Colonic mucosa (tissue), 4 donors: Measurements from ENCODE around the gene KCNH3. TPM values are rescaled to one million over a fixed set of nuclear protein-coding genes. Genes with fewer than 3 reads are reported as not detected.

Experiments
- DNase-seq: peaks from one replicate; pipeline ENCODE4 v3.0.0-alpha.2; 2020
- H3K27ac ChIP-seq: fragments of 200-600 bp; one replicate; pipeline ENCODE4 v1.8.0; 2021
- H3K27me3 ChIP-seq: fragments of 200-600 bp; one replicate; pipeline ENCODE4 v1.8.0; 2021
- H3K36me3 ChIP-seq: fragments of 200-600 bp; one replicate; pipeline ENCODE4 v1.8.0; 2021
- H3K4me1 ChIP-seq: fragments of 200-600 bp; one replicate; pipeline ENCODE4 v1.8.0; 2021; ENCODE audit warnings: mild to moderate bottlenecking
- H3K4me3 ChIP-seq: fragments of 200-600 bp; one replicate; pipeline ENCODE4 v1.8.0; 2021
- H3K9ac ChIP-seq, 2 donors: one replicate each; pipeline ENCODE4 v1.7.0; 2013; ENCODE audit warnings: control low read depth in 2 of 2, low read depth in 2 of 2, low read length in 2 of 2
- H3K9me3 ChIP-seq: fragments of 200-600 bp; one replicate; pipeline ENCODE4 v1.8.0; 2021
- CTCF ChIP-seq: fragments of 200-600 bp; IDR thresholded peaks from one replicate; pipeline ENCODE4 v1.8.0; 2022; ENCODE audit warnings: antibody characterized with exemption, mild to moderate bottlenecking
- intact Hi-C: fragments of 100-400 bp; cut with DNase I; formaldehyde crosslinking; loops from one replicate; pipeline ENCODE4 v1.14.1; 2022
- total RNA-seq, 2 donors: library from RNA; stranded (reverse); fragmentation: NEBNext Ultra II Directional in 1 of 2; extraction: Animal tissue kit (Norgen Biotek cat#: 25700) in 1 of 2; gene quantifications; one replicate each; pipeline ENCODE4 v1.2.1, GENCODE V29; 2021
- donor health status: healthy.
- donor health status: DM: no; HTN: no; CAD: no.
- donor health status: DM: no; HTN: no; CAD: no.

Gene KCNH3
- total RNA-seq, 2 donors from 2014 or later = 0.05 to 0.13 TPM

- H3K4me3 ChIP-seq = no peak overlapping the region
- no peak for DNase-seq
- intact Hi-C loops = loop anchor here (10.0 kb wide), 1 partner anchor 230 kb away; no protein-coding TSS in a partner anchor
- H3K9me3 ChIP-seq = no peaks in the 10 kb centered on the region
- no peak overlapping the region for H3K9ac ChIP-seq
- no peaks in the 10 kb centered on the region for H3K4me1 ChIP-seq
- H3K27ac ChIP-seq = no peak overlapping the region
- no peaks in the 10 kb centered on the region for H3K36me3 ChIP-seq
- TF ChIP-seq CTCF = no peak
- H3K27me3 ChIP-seq = no peaks in the 10 kb centered on the region
Measured at GRCh38 chr12:49584591-49584990, 45.8 kb downstream of the KCNH3 start.

- Histone ChIP-seq H3K27me3 (no peaks in the 10 kb centered on the region), H3K4me3 (no peak overlapping the region), H3K9ac (no peak overlapping the region), H3K27ac (no peak overlapping the region), H3K9me3 (no peaks in the 10 kb centered on the region), H3K36me3 (no peaks in the 10 kb centered on the region), H3K4me1 (no peaks in the 10 kb centered on the region)
- TF ChIP-seq CTCF = no peak
- no peak for DNase-seq
- intact Hi-C loops = loop anchor here (10.0 kb wide), 1 partner anchor 231 kb away; no protein-coding TSS in a partner anchor
Measured at GRCh38 chr12:49585477-49586459, 46.9 kb downstream of the KCNH3 start.

GRCh38 chr12:49587174-49587908 is 48.5 kb downstream of the KCNH3 start:
- Histone ChIP-seq H3K36me3 (no peaks in the 10 kb centered on the region), H3K27ac (no peak overlapping the region), H3K4me3 (no peak overlapping the region), H3K27me3 (no peaks in the 10 kb centered on the region), H3K9me3 (no peaks in the 10 kb centered on the region), H3K9ac (no peak overlapping the region), H3K4me1 (no peaks in the 10 kb centered on the region)
- DNase-seq = no peak
- no peak for TF ChIP-seq CTCF
- intact Hi-C loops = loop anchor here (10.0 kb wide), 1 partner anchor 233 kb away; no protein-coding TSS in a partner anchor

- TF ChIP-seq CTCF = no peak
- H3K27me3 ChIP-seq = no peaks in the 10 kb centered on the region
- H3K9ac ChIP-seq = no peak overlapping the region
- intact Hi-C loops = loop anchor here (10.0 kb wide), 1 partner anchor 233 kb away; no protein-coding TSS in a partner anchor
- no peak overlapping the region for H3K27ac ChIP-seq
- no peak overlapping the region for H3K4me3 ChIP-seq
- no peaks in the 10 kb centered on the region for H3K4me1 ChIP-seq
- no peak for DNase-seq
- no peaks in the 10 kb centered on the region for H3K9me3 ChIP-seq
- no peaks in the 10 kb centered on the region for H3K36me3 ChIP-seq
Measured at GRCh38 chr12:49588281-49588680, 49.5 kb downstream of the KCNH3 start.

- intact Hi-C loops = loop anchor here (10.0 kb wide), 1 partner anchor 234 kb away; no protein-coding TSS in a partner anchor
- no peak for TF ChIP-seq CTCF
- Histone ChIP-seq H3K9me3 (no peaks in the 10 kb centered on the region), H3K4me1 (no peaks in the 10 kb centered on the region), H3K36me3 (no peaks in the 10 kb centered on the region), H3K27ac (no peak overlapping the region), H3K27me3 (no peaks in the 10 kb centered on the region), H3K4me3 (no peak overlapping the region), H3K9ac (no peak overlapping the region)
- no peak for DNase-seq
Measured at GRCh38 chr12:49588721-49589516, 50.1 kb downstream of the KCNH3 start.
